Kidney (tissue), 14 donors: ENCODE data around the gene BACE2. TPM values are rescaled to one million over a fixed set of nuclear protein-coding genes. Genes with fewer than 3 reads are reported as not detected.
A peak's percentile ranks its signal among the peaks of the same experiment; 100 is the strongest.

Experiments used
- DNase-seq, 5 donors: peaks; one replicate each; pipeline ENCODE4 v3.0.0-alpha.2; 2013 to 2020
- FAIRE-seq: peaks from 2 replicates; lab custom pipeline; 2012; peaks lifted over from hg19 to GRCh38; lab: Jason Lieb, UNC
- H3K27ac ChIP-seq, 2 donors: one replicate each; pipeline ENCODE4 v1.7.0; 2013; ENCODE audit warnings: low read depth in 2 of 2, low read length in 2 of 2, inconsistent platforms in 1 of 2
- H3K27me3 ChIP-seq: one replicate; pipeline ENCODE4 v1.7.1; 2013; ENCODE audit warnings: low read length, inconsistent platforms; ENCODE audit not compliant: control insufficient read depth, insufficient read depth
- H3K36me3 ChIP-seq, 3 donors: one replicate each; pipeline versions ENCODE4 v1.7.0 to v1.7.1; 2013; ENCODE audit warnings: low read length in 3 of 3, control low read depth in 1 of 3, inconsistent platforms in 1 of 3; ENCODE audit not compliant: insufficient read depth in 3 of 3, control insufficient read depth in 2 of 3
- H3K4me1 ChIP-seq, 3 donors: one replicate each; pipeline versions ENCODE4 v1.7.0 to v1.7.1; 2013; ENCODE audit warnings: low read length in 3 of 3, inconsistent platforms in 1 of 3, low read depth in 1 of 3; ENCODE audit not compliant: control insufficient read depth in 2 of 3, insufficient read depth in 2 of 3
- H3K4me3 ChIP-seq, 3 donors: one replicate each; pipeline versions ENCODE4 v1.7.0 to v1.8.1; 2013; ENCODE audit warnings: low read length in 3 of 3, control low read depth in 1 of 3, inconsistent platforms in 1 of 3
- H3K9ac ChIP-seq, 3 donors: one replicate each; pipeline versions ENCODE4 v1.7.0 to v1.7.1; 2013; ENCODE audit warnings: low read length in 3 of 3, control low read depth in 1 of 3, inconsistent platforms in 1 of 3
- H3K9me3 ChIP-seq, 3 donors: one replicate each; pipeline versions ENCODE4 v1.7.0 to v1.7.1; 2013; ENCODE audit warnings: low read length in 3 of 3, control low read depth in 1 of 3, inconsistent platforms in 1 of 3; ENCODE audit not compliant: control insufficient read depth in 2 of 3, insufficient read depth in 1 of 3
- CTCF ChIP-seq: IDR thresholded peaks from 3 replicates; pipeline ENCODE4 v1.5.1; 2012; ENCODE audit warnings: mild to moderate bottlenecking, moderate library complexity, borderline replicate concordance; ENCODE audit not compliant: insufficient read depth; ENCODE audit errors: extremely low read depth
- intact Hi-C: fragments of 100-400 bp; cut with DNase I; formaldehyde crosslinking; loops from one replicate; pipeline ENCODE4 v1.11.1; 2022
- polyA plus RNA-seq: library from polyadenylated mRNA; stranded (reverse); fragments of 350-450 nt; fragmentation: Illumina TruSeq; extraction: RNeasy Lipid Tissue Mini Kit (QIAGEN cat#74804); gene quantifications from one replicate; pipeline ENCODE4 v1.2.3, GENCODE V29; 2014; ENCODE audit warnings: low read depth, low replicate concordance; ENCODE audit not compliant: insufficient read depth
- total RNA-seq: library from RNA; stranded (reverse); fragmentation: NEBNext Ultra II Directional; extraction: Animal tissue kit (Norgen Biotek cat#: 25700); gene quantifications from one replicate; pipeline ENCODE4 v1.2.1, GENCODE V29; 2021
- donor health status: control.
- donor health status: control.
- donor health status: control.
- donor health status: control.
- donor health status: control.
- donor health status: DM: yes; HTN: yes; CAD: no.
- donor health status: Normal renal cell carcinoma (clear cell type).

Gene BACE2
- total and polyA plus RNA-seq, 2 donors from 2014 or later, result 55.5 to 65.7 TPM

- intact Hi-C loops, result no loop called here
- no peak overlapping the region for H3K4me3 ChIP-seq
- H3K36me3 ChIP-seq, result no peaks in the 10 kb centered on the region
- no peaks in the 10 kb centered on the region for H3K27me3 ChIP-seq
- H3K9me3 ChIP-seq, result no peaks in the 10 kb centered on the region
- peaks cover 0 to 5% (median 0%) of the 10 kb centered on the region in 3 donors for H3K4me1 ChIP-seq
- H3K9ac ChIP-seq, result no peak overlapping the region
- FAIRE-seq (no peak), DNase-seq (peak in 1 of 5 donors; percentile 53)
- no peak for TF ChIP-seq CTCF
- no peak overlapping the region for H3K27ac ChIP-seq
Observed at GRCh38 chr21:41139951-41140350, 28.0 kb upstream of the BACE2 start.

DNA sequence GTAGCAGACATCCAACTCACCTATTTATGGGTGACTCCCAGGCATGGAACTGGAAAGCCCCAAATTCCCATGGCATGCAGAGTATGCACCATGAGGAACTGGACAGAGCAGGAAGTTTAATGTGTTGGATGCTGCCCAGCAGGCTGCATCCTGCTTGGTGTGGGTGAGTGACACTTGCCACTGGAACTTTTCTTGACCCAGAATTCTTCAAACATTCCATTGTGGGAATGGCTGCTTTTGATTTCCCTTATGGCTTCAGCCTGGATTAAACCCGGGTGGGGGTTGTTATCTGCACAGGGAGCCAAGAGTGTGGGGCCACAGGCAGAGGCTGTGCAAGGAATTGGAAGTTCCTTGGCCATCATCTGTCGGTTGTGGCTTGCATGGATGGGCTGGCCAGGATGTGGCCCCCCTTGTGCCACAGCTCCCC lies 26.9 kb upstream of the BACE2 start:
- TF ChIP-seq CTCF, result no peak
- no peak overlapping the region for H3K9ac ChIP-seq
- FAIRE-seq (no peak), DNase-seq (peak in 1 of 5 donors; percentile 23)
- H3K27me3 ChIP-seq, result no peaks in the 10 kb centered on the region
- H3K4me3 ChIP-seq, result no peak overlapping the region
- H3K9me3 ChIP-seq, result no peaks in the 10 kb centered on the region
- no peak overlapping the region for H3K27ac ChIP-seq
- peaks cover 0 to 5% (median 0%) of the 10 kb centered on the region in 3 donors for H3K4me1 ChIP-seq
- intact Hi-C loops, result no loop called here
- no peaks in the 10 kb centered on the region for H3K36me3 ChIP-seq

GRCh38 chr21:41142051-41142795 lies 25.7 kb upstream of the BACE2 start:
- Histone ChIP-seq H3K4me1 (peaks cover 0 to 5% (median 0%) of the 10 kb centered on the region in 3 donors), H3K27ac (no peak overlapping the region), H3K9me3 (no peaks in the 10 kb centered on the region), H3K4me3 (no peak overlapping the region), H3K36me3 (no peaks in the 10 kb centered on the region), H3K27me3 (no peaks in the 10 kb centered on the region), H3K9ac (no peak overlapping the region)
- FAIRE-seq (no peak), DNase-seq (peak in 3 of 5 donors; percentile 34 to 35 (median 34))
- intact Hi-C loops, result no loop called here
- no peak for TF ChIP-seq CTCF
